Transverse colon (tissue), 4 donors: ENCODE data around the gene SDC3.

Experiments
- CTCF ChIP-seq, 5 experiments: fragments of 200-600 bp in 3 of 5; fragments of 450-650 bp in 2 of 5; sonication (generic) in 3 of 5; IDR thresholded peaks; 1 replicate in 2 of 5; 2 replicates in 3 of 5; pipeline ENCODE4 v1.5.1; 2016 to 2017; ENCODE audit warnings: antibody characterized with exemption in 5 of 5, inconsistent platforms in 3 of 5, mild to moderate bottlenecking in 2 of 5, moderate library complexity in 1 of 5
- EP300 ChIP-seq: sonication (generic); formaldehyde crosslinking; IDR thresholded peaks from one replicate; pipeline ENCODE4 v1.6.1; 2017; ENCODE audit warnings: antibody characterized with exemption, low read depth
- POLR2A ChIP-seq: fragments of 450-650 bp; IDR thresholded peaks from one replicate; pipeline ENCODE4 v1.6.1; 2016; ENCODE audit warnings: antibody characterized with exemption, mild to moderate bottlenecking, moderate library complexity
- POLR2AphosphoS5 ChIP-seq, 3 donors: sonication (generic); formaldehyde crosslinking; IDR thresholded peaks; one replicate each; pipeline ENCODE4 v1.6.1; 2016; ENCODE audit warnings: antibody characterized with exemption in 3 of 3

- TF ChIP-seq POLR2A = no peak
- TF ChIP-seq CTCF (IDR thresholded peaks at IDR 0.05) = no peak
- no peak for TF ChIP-seq POLR2AphosphoS5 (IDR thresholded peaks at IDR 0.05)
- TF ChIP-seq EP300 = no peak
Measured at GRCh38 chr1:30891227-30891552, 17.4 kb downstream of the SDC3 start.
